ENCODE data around the gene MROH2A.
"Not testable (repeated sequence)": the region's sequence is repeated elsewhere in the genome, so short reads cannot be mapped to it uniquely, and the experiment has no call there.

Gene MROH2A, protein sequence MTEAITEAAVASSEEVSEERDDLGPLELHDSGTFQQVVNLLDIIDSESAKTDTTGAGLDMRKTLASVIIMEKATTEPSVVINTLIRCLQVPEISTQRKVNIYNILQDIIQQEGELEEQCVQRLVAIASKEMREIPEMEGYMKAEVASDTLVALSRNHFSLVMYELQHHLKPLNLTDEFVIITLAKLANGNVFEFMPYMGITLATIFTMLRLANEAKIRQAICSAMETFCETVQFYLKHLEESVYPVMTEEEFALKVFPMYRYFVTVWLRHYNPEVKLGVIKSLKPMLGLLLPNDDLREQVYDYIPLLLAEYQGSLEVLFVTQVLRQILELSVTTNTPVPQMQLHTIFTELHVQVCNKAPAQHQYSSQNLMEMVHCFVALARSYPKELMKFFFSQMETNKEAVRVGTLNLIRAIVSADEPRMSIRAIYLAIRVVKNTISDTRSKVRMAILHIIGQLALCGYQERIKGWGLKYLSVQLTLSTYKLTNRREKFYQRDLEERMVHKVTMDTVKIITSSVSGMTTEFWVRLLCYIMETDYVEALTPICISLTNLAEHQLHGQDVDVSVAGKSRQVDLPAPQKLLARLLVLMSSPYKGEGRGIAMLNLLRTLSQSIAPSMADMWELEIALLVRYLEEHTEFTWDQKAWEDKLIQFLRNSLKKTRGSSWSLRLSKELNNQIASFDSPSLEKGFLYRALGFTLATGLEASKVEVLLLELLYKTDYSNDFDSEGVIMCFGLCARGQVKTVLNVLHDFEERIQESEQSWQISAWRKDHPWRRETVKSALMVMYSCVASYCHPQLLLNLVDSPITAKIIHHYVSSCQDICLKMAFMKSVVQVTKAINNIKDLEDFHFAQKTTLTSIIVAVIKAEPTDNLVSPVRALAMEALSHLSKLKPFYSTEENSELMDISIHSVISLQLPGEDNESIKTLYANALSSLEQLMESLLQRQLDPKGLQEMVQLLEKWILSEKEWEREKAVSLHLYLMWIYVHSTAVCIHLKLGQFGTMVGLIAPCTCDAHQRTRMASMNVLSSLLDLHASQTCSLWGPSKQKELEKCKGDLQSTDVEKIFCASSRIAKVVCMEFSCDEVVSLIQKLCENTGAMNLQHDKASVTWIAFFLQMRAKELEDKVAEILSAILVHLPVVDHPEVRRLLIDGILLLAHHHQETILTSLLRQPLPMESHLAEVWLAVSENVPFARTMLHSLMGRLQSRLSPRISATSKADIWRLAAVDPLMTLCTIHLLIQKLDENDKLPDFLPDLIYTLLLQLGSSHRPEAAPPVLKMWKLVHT (N-terminal part only)

DNA sequence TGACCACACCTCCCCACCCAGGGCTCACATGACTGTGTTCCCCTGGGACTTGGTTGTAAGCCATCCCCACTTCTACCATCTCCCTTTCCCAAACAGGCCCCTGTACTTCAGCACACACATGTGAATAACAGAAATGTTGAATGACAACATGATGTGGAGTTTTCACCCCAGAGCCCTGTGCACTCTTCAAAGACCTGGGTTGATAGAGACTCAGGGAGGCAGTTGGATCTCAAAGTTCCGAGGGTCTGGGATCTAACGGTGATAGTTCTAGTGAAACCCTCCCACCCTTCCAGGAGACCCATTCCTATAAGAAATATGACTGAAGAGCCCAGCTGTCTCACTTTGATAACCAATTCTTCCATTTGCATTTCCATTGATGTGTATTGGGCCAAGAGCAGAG is at the start of gene MROH2A:
TSS of gene MROH2A (plus strand) at position 301 of the 400 bp plus-strand sequence. CDS start 1,029 bp downstream, outside the sequence.
- DNase-seq: no peak

DNA sequence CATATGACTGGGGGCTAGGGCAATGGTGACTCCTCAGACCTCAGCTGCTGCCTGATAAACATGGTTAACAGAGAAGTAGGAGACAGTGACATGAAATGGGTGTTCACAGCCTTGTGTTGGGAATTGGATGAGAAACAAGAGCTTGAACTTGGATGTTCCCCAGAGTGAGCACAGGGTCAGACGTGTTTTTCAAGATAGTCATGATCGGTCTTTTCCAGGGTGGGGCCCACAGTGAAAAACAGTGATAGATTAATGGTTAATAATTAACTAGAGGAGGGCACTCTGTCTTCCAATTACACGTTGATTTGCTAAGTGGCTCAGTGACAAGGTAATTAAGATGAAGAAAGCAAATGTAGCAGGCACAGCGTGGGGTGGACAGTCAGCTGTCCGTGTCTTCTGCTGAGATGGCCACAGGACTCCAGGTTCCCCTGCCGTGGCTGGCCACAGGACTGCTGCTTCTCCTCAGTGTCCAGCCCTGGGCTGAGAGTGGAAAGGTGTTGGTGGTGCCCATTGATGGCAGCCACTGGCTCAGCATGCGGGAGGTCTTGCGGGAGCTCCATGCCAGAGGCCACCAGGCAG is 49.3 kb upstream of the MROH2A start, which contains the start of gene UGT1A3:
TSS of gene UGT1A3 (plus strand) at position 320 of the 579 bp plus-strand sequence. CDS start at position 405, 85 bp downstream.
- no peak for DNase-seq

DNA sequence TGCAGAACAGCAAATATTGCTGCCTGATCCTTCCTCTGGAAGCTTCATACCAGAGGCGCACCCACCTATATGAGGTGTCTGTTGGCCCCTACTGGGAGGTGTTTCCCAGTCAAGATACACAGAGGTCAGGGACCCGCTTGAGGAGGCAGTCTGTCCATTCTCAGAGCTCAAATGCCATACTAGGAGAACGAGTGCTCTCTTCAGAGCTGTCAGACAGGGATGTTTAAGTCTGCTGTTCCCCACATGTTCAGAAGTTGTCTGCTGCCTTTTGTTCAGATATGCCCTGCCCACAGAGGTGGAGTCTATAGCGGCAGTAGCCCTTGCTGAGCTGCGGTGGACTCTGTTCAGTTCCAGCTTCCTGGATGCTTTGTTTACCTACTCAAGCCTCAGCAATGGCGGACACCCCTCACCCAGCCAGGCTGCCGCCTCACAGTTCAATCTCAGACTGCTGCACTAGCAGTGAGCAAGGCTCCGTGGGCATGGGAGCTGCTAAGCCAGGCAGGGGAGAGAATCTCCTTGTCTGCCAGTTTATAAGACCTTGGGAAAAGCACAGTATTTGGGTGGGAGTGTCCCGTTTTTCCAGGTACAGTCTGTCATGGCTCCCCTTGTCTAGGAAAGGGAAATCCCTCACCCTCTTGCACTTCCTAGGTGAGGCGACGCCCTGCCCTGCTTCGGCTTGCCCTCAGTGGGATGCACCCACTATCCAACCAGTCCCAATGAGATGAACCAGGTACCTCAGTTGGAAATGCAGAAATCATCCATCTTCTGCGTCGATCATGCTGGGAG is 41.1 kb upstream of the MROH2A start:
- not testable (repeated sequence) for DNase-seq

DNA sequence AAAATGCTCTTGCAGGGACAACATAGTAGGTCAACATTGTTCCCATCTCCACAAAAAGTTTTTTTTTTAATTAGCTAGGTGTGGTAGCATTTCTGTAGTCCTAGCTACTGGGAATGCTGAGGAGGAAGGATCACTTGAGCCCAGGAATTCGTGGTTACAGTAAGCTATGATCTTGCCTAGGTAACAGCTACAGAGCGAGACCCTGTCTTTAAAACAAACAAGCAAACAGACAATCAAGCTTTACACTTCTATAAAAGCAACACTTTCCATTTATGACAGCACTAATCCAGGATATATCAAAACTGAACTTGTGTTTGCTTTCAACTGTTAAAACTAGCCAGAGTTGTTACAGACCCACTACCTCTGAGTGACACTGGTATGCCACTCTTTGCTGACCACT is 37.3 kb upstream of the MROH2A start:
- DNase-seq: no peak

DNA sequence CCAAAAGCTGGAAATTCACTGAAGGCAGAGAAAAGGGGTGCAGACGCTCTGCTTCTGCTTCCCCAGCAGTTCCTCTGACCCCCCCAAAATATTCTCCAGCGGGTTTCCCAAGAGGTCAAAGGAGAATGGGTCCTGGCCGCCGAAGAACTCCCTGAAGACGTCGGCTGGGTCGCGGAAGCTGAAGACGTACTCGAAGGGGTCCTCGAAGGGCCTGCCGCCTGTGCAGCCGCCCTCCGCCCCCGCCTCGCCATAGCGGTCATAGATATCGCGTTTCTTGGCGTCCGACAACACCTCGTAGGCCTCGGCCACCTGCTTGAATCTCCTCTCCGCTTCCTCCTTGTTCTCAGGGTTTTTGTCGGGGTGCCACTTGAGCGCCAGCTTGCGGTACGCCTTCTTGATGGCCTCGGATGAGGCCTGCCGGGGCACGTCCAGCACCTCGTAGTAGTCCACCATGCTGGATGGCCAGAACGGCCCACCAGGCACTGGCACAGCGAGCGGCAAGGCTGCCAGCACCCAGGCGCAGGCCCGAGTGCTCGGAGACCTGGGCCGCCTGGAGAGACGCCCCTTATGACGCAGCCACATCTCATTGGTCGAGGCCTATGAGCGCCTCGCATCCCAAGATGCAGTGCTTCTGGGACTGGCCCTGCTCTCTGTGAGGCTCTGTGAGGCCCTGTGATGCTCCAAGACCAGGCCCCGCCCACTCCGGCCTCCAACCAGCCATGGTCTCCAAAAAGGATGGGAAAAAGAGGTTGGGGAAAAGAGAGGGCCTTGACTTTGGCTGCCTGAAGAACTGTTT is 34.5 kb upstream of the MROH2A start:
- no peak for DNase-seq

DNA sequence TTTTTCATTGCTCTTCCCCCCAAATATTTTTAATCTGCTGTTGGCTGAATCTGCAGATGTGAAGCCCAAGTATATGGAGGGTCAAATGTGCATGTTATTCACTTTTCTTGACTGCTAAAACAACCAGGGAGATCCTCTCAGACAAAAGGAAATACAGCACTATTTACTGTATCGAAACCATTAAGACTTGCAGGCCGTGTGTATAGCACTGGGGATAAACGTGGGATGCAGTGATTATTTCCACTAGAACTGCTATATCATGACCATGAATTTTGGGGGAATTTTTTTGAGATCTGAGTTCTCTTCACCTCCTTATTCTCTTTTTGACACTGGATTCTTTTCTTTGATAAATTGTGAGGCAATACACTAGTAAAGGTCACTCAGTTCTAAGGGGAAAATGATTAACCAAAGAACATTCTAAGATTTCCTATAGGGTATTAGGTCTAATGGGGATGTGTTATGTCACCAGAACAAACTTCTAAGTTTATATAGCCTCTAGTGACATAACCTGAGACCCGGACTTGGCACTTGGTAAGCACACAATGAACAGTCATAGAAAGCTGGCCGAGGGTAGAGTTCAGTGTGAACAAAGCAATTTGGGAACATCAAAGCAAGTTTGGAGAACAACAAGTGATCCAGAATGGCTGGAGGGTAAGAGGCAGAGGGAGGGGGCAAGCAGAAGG is 32.9 kb upstream of the MROH2A start:
- DNase-seq: no peak

DNA sequence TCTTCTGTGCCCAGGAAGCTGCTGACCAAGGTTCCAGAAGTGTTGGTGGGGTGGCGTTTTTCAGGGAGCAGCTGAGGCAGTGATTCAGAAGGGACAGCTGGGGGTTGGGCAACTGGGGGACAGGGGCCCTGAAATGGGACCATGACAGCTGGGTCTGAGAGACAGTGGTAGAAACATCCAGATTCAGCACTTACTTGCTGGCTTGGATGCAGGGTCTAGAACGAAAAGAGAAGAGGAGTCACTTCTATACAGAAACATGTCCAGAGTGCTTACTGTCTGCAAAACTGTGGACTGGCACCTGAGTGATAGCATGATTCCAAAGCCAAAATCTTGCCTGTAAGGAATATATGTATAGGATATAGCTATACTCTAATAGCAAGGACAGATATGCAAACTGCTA is 32.3 kb upstream of the MROH2A start:
- DNase-seq: not testable (repeated sequence)

DNA sequence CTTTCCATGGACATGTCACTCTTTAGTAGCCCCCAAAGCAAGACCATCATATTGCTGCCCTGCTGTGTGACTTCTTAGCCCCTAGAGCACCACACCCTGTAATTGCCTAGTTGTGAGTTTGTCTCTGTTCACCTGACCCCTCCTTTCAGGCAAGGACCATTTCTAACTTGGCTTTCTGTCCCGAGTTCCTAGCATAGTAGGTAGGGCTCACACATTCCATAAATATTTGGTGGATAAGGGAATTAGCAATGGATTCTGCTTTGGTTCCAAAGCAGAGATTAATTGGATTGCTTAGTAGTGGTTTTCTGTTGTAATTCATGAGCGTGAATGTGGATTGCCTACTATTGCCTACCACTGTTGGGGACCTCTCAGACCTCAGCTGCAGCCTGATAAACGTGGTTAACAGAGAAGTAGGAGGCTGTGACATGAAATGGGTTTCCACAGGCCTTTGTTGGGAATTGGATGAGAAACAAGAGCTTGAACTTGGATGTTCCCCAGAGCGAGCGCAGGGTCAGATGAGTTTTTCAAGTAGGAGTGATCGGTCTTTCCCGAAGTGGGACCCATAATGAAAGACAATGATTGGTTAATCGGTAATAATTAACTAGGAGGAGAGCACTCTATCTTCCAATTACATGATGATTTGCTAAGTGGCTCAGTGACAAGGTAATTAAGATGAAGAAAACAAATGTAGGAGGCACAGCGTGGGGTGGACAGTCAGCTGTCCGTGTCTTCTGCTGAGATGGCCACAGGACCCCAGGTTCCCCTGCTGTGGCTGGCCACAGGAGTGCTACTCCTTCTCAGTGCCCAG is 31.5 kb upstream of the MROH2A start:
- DNase-seq: no peak

DNA sequence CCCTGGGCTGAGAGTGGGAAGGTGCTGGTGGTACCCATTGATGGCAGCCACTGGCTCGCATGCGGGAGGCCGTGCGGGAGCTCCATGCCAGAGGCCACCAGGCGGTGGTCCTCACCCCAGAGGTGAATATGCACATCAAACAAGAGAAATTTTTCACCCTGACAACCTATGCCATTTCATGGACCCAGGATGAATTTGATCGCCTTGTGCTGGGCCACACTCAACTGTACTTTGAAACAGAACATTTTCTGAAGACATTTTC is 30.9 kb upstream of the MROH2A start:
- no peak for DNase-seq

DNA sequence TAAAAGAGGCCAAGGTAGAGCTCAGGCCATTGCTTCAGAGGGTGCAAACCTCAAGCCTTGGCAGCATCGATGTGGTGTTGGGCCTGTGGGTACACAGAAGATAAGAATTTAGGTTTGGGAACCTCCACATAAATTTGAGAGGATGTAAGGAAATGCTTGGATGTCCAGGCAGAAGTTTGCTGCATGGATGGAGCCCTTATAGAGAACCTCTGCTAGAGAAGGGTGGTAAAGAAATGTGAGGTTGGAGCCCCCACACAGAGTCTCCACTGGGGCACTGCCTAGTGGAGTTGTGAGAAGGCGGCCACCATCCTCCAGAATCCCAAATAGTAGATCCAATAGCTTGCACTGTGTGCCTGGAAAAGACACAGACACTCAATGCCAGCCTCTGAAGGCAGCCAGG is 27.4 kb upstream of the MROH2A start:
- DNase-seq: not testable (repeated sequence)

DNA sequence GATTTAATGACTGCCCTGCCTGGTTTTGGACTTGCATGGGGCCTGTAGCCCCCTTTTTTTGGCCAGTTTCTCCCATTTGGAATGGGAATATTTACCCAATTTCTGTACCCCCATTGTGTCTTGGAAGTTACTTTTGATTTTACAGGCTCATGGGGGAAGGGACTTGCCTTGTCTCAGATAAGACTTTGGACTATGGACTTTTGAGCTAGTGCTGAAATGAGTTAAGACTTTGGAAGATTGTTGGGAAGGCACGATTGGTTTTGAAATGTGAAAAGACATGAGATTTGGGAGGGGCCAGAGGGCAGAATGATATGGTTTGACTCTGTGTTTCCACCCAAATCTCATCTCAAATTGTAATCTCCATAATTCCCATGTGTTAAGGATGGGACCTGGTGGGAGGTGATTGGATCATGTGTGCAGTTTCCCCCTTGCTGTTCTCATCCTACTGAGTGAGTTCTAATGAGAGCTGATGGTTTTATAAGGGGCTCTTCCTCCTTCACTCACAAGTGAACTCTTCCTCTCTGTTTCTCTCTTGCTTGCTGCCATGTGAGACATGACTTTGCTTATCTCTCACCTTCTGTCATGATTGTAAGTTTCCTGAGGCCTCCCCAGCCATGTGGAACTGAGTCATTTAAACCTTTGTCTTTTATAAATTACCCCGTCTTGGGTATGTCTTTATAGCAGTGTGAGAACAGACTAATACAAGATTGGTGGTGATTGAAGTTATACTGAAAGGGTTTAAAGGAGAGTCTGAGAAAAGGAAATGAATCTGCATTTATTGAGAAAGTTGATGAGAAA is 26.7 kb upstream of the MROH2A start:
- DNase-seq: not testable (repeated sequence)

DNA sequence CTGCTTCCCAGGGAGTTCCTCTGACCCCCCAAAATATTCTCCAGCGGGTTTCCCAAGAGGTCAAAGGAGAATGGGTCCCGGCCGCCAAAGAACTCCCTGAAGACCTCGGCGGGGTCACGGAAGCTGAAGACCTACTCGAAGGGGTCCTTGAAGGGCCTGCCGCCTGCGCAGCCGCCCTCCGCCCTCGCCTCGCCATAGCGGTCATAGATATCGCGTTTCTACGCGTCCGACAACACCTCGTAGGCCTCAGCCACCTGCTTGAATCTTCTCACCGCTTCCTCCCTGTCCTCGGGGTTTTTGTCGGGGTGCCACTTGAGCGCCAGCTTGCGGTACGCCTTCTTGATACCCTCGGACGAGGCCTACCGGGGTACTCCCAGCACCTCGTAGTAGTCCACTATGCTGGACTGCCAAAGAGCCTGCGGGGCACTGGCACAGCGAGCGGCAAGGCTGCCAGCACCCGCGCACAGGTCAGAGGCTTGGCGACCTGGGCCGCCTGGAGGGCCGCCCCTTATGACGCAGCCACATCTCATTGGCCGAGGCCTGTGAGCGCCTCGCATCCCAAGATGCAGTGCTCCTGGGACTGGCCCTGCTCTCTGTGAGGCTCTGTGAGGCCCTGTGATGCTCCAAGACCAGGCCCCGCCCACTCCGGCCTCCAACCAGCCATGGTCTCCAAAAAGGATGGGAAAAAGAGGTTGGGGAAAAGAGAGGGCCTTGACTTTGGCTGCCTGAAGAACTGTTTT is 23.1 kb upstream of the MROH2A start:
- no peak for DNase-seq

DNA sequence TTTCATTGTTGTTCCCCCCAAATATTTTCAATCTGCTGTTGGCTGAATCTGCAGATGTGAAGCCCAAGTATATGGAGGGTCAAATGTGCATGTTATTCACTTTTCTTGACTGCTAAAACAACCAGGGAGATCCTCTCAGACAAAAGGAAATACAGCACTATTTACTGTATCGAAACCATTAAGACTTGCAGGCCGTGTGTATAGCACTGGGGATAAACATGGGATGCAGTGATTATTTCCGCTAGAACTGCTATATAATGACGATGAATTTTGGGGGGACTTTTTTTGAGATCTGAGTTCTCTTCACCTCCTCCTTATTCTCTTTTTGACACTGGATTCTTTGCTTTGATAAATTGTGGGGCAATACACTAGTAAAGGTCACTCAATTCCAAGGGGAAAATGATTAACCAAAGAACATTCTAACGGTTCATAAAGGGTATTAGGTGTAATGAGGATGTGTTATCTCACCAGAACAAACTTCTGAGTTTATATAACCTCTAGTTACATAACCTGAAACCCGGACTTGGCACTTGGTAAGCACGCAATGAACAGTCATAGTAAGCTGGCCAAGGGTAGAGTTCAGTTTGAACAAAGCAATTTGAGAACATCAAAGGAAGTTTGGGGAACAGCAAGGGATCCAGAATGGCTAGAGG is 21.6 kb upstream of the MROH2A start:
- DNase-seq: no peak

DNA sequence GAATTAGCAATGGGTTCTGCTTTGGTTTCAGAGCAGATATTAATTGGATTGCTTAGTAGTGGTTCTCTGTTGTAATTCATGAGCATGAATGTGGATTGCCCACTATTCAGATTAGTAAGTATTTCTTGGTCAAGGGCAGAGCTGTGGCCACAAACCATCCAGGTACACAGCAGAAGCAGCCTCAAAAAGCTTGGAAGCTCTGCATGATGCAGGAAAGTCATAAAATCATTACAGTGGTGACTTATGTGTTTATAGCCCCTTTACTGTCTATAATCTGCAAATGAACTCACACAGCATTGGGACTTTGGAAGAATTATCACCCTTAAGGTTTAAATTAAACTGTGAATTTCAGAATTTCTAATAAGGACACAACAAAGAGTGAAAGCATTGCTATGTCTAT is 20.0 kb upstream of the MROH2A start:
- DNase-seq: no peak

DNA sequence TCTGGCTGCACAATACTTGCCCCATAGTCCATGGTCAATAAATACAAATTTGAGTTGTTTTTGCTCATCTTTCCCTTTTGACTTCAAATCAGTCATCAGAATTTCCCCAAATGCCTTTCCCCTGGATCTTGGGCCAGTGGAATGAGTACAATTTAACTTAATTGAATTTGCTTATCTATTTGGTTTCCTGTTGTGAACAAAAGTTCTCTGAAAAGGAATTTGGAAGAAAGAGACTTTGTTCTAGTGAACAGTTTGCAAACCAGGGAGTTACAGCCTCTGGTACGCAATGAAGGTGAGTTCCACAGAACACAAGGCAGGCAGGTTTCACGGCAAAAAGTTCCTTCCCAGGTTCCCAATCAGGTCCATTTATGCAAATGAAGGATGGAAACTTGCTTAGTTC is 19.3 kb upstream of the MROH2A start:
- DNase-seq: no peak

DNA sequence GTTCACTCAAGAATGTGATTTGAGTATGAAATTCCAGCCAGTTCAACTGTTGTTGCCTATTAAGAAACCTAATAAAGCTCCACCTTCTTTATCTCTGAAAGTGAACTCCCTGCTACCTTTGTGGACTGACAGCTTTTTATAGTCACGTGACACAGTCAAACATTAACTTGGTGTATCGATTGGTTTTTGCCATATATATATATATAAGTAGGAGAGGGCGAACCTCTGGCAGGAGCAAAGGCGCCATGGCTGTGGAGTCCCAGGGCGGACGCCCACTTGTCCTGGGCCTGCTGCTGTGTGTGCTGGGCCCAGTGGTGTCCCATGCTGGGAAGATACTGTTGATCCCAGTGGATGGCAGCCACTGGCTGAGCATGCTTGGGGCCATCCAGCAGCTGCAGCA is 18.1 kb upstream of the MROH2A start, which contains the start of gene UGT1A1:
TSS of gene UGT1A1 (plus strand) at position 228 of the 400 bp plus-strand sequence. CDS start at position 246, 18 bp downstream.
- DNase-seq: no peak

DNA sequence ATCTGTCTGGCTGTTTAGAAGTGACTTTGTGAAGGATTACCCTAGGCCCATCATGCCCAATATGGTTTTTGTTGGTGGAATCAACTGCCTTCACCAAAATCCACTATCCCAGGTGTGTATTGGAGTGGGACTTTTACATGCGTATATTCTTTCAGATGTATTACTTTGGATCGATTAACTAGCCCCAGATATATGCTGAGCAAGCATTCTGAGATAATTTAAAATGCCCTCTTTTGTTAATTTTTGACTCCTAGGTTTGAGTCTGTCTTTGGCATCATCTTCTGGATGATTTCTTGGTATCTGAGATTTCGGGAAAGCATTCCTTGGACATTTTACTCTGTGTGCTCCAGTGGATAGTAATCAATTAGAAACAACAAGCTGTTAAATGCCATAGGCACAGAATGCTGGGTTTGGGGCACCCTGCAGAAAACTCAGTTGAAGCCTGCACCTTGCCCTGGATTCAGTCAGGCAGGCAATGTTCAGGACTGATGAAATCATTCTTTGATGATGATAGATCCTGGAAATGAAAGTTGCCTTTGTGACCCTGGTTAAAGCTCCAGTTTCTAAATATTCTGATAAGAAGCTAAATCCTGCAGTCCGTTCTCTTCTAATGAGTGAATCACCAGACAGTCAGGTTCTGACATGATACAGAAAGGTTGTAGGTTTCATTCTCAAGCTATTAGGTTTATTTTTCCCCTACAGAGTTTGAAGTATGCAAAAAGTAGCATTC is 16.9 kb upstream of the MROH2A start:
- DNase-seq: no peak
